ENCODE data around the gene DEUP1. TPM values are rescaled to one million over a fixed set of nuclear protein-coding genes. Genes with fewer than 3 reads are reported as not detected.

The DEUP1 gene
- total RNA-seq, 1 experiment from 2014 or later: not detected

DNA sequence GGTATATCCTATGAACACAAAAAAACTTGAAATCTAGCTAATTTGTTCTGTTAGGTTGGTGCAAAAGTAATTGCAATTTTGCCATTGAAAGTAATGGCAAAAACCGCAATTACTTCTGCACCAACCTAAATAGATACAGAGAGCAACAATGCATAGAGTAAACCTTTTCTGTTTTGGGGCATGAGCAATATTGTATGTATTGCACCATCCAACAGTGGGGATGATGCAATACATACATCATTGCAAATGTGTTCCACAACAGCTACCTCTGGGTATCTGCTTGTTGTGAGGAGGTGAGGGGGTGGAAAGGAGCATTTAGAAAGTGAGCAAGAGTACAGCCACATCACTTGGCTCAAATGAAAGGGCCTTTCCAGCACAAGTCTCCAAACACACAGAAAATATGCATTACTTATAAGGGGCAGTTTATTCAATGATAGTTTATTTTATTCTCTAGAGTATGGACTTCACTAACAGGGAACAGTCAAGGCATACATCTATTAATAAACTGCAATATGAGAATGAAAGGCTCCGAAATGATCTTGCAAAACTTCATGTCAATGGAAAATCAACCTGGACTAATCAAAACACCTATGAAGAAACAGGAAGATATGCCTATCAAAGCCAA is 77.3 kb downstream of the DEUP1 start:
- H3K79me2 ChIP-seq (ENCODE audit: insufficient read depth, low read length): no peaks in the 10 kb centered on the region
- RAD21 ChIA-PET (ENCODE audit: low non-redundant PET in 1 of 2, low total read pairs in 2 of 2, uncharacterized antibody in 2 of 2, unreplicated experiment in 2 of 2): no interaction called here
- BruUV-seq (replicated peaks): no TSS peak
- intact Hi-C loops (cut with micrococcal nuclease): no loop called here
- CTCF ChIA-PET: no interaction called here
- H3K27me3 ChIP-seq (ENCODE audit: insufficient read depth, low read length): no peaks in the 10 kb centered on the region
- no peaks in the 10 kb centered on the region for H3K36me3 ChIP-seq (ENCODE audit: control insufficient read depth in 1 of 2, insufficient read depth in 2 of 2, low read length in 2 of 2)
- H3K27ac ChIP-seq (ENCODE audit: low read depth, low read length): no peak overlapping the region
- H3K4me1 ChIP-seq (ENCODE audit: control insufficient read depth in 1 of 2, insufficient read depth in 2 of 2, low read length in 2 of 2): no peaks in the 10 kb centered on the region
- DNase-seq (ENCODE audit: low read depth, low spot score): no peak
- no peak for ATAC-seq
- POLR2A ChIA-PET: no interaction called here
- no peaks in the 10 kb centered on the region for H4K20me1 ChIP-seq (ENCODE audit: insufficient read depth)
- H3K9me3 ChIP-seq (ENCODE audit: control insufficient read depth in 1 of 2, insufficient read depth in 1 of 2, low read depth in 1 of 2, low read length in 2 of 2): no peaks in the 10 kb centered on the region
- no peaks in the 10 kb centered on the region for H3K9me2 ChIP-seq (ENCODE audit: insufficient read depth)
- H3K4me2 ChIP-seq (ENCODE audit: low read length): no peak overlapping the region
- H2AFZ ChIP-seq (ENCODE audit: low read depth, low read length, poor library complexity, severe bottlenecking): no peak overlapping the region
- H3K4me3 ChIP-seq (replicated peaks in 1 of 2; ENCODE audit: low read depth in 1 of 2, low read length in 2 of 2): no peak overlapping the region
- no peak overlapping the region for H3K9ac ChIP-seq (ENCODE audit: low read length)
- peak; percentile 54 for TF ChIP-seq CEBPB (IDR thresholded peaks at IDR 0.05; ENCODE audit: low read depth)
- no peak for TF ChIP-seq ZNF274 (IDR thresholded peaks at IDR 0.05; ENCODE audit: low read depth, low read length)
- TF ChIP-seq SIN3A (IDR thresholded peaks at IDR 0.05; ENCODE audit: low read depth): no peak
- no peak for TF ChIP-seq FOSL1 (IDR thresholded peaks at IDR 0.05; ENCODE audit: low read depth)
- TF ChIP-seq, protein P1, sequence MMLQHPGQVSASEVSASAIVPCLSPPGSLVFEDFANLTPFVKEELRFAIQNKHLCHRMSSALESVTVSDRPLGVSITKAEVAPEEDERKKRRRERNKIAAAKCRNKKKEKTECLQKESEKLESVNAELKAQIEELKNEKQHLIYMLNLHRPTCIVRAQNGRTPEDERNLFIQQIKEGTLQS (IDR thresholded peaks at IDR 0.05): no peak
- TF ChIP-seq ZFX (IDR thresholded peaks at IDR 0.05): no peak
- TF ChIP-seq POLR2AphosphoS5 (IDR thresholded peaks at IDR 0.05; ENCODE audit: low read depth, low read length): no peak

DNA sequence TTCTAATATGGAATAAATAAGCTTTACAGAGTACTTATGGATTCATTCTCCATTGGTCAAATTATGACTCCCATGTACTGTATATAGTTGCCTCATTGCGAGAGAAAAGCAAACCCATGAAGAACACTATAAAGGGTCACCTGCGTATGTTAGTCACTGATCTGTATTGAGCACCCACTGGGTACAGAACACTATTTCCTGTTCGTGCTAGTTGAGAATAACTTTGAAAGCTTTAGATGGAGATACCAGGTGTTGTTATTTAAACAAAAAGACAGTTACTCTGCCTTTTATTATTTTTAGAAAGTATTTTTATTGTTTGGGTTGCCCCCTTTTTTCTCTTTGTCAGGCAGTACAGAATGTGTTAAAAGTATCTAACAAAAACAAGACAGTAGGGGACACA is 79.9 kb downstream of the DEUP1 start:
- no peaks in the 10 kb centered on the region for H3K9me2 ChIP-seq (ENCODE audit: insufficient read depth)
- H3K79me2 ChIP-seq (ENCODE audit: insufficient read depth, low read length): no peaks in the 10 kb centered on the region
- H3K27me3 ChIP-seq (ENCODE audit: insufficient read depth, low read length): no peaks in the 10 kb centered on the region
- POLR2A ChIA-PET: no interaction called here
- H3K36me3 ChIP-seq (ENCODE audit: control insufficient read depth in 1 of 2, insufficient read depth in 2 of 2, low read length in 2 of 2): no peaks in the 10 kb centered on the region
- RAD21 ChIA-PET (ENCODE audit: low non-redundant PET in 1 of 2, low total read pairs in 2 of 2, uncharacterized antibody in 2 of 2, unreplicated experiment in 2 of 2): no interaction called here
- no peaks in the 10 kb centered on the region for H4K20me1 ChIP-seq (ENCODE audit: insufficient read depth)
- TF ChIP-seq CBX3 (IDR thresholded peaks at IDR 0.05; ENCODE audit: low read depth) (no peak), SP1 (IDR thresholded peaks at IDR 0.05; ENCODE audit: low read depth) (no peak), POLR2A (IDR thresholded peaks at IDR 0.05; ENCODE audit: borderline replicate concordance, extremely low read depth, insufficient read depth, insufficient read length) (no peak), POLR2AphosphoS5 (IDR thresholded peaks at IDR 0.05; ENCODE audit: low read depth, low read length) (no peak), YY1 (IDR thresholded peaks at IDR 0.05; ENCODE audit: extremely low read depth, insufficient replicate concordance, low read depth, low read length) (no peak)
- TF ChIP-seq, protein P2, sequence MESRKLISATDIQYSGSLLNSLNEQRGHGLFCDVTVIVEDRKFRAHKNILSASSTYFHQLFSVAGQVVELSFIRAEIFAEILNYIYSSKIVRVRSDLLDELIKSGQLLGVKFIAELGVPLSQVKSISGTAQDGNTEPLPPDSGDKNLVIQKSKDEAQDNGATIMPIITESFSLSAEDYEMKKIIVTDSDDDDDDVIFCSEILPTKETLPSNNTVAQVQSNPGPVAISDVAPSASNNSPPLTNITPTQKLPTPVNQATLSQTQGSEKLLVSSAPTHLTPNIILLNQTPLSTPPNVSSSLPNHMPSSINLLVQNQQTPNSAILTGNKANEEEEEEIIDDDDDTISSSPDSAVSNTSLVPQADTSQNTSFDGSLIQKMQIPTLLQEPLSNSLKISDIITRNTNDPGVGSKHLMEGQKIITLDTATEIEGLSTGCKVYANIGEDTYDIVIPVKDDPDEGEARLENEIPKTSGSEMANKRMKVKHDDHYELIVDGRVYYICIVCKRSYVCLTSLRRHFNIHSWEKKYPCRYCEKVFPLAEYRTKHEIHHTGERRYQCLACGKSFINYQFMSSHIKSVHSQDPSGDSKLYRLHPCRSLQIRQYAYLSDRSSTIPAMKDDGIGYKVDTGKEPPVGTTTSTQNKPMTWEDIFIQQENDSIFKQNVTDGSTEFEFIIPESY (IDR thresholded peaks at IDR 0.05; ENCODE audit: extremely low read depth, insufficient replicate concordance, low read length): no peak
- TF ChIP-seq, protein P1 (IDR thresholded peaks at IDR 0.05): no peak
- no peaks in the 10 kb centered on the region for H3K4me1 ChIP-seq (ENCODE audit: control insufficient read depth in 1 of 2, insufficient read depth in 2 of 2, low read length in 2 of 2)
- H3K4me2 ChIP-seq (ENCODE audit: low read length): no peak overlapping the region
- no peak overlapping the region for H3K9ac ChIP-seq (ENCODE audit: low read length)
- BruUV-seq (replicated peaks): no TSS peak
- H3K27ac ChIP-seq (ENCODE audit: low read depth, low read length): no peak overlapping the region
- H2AFZ ChIP-seq (ENCODE audit: low read depth, low read length, poor library complexity, severe bottlenecking): no peak overlapping the region
- CTCF ChIA-PET: no interaction called here
- no peak overlapping the region for H3K4me3 ChIP-seq (replicated peaks in 1 of 2; ENCODE audit: low read depth in 1 of 2, low read length in 2 of 2)
- no peaks in the 10 kb centered on the region for H3K9me3 ChIP-seq (ENCODE audit: control insufficient read depth in 1 of 2, insufficient read depth in 1 of 2, low read depth in 1 of 2, low read length in 2 of 2)
- intact Hi-C loops (cut with micrococcal nuclease): loop anchor here (2.0 kb wide), 1 partner anchor 26 kb away; no protein-coding TSS in a partner anchor
- DNase-seq (ENCODE audit: low read depth, low spot score): no peak
- ATAC-seq: no peak
